Epithelial cell of proximal tubule (primary cell): ENCODE measurements around the gene RASL10A. TPM values are rescaled to one million over a fixed set of nuclear protein-coding genes. Genes with fewer than 3 reads are reported as not detected.

Source experiments
- DNase-seq: peaks from one replicate; pipeline ENCODE4 v3.0.0-alpha.2; 2011; ENCODE audit warnings: low read depth
- H3K4me3 ChIP-seq: 2 replicates; pipeline ENCODE4 v1.5.1; 2011; ENCODE audit warnings: low read depth, mild to moderate bottlenecking, low read length
- total RNA-seq: library from RNA; depleted of rRNA; stranded (reverse); fragments of >200 nt; gene quantifications from 2 replicates; pipeline ENCODE4 v1.2.3, GENCODE V29; 2015
- TF ChIP-seq, protein P1 (sequence below): conservative IDR thresholded peaks from 2 replicates; pipeline ENCODE4 v1.5.1; 2012; ENCODE audit warnings: low read depth, mild to moderate bottlenecking, low read length

RASL10A gene
- total RNA-seq, 1 donor from 2014 or later: 0.12 TPM

DNA sequence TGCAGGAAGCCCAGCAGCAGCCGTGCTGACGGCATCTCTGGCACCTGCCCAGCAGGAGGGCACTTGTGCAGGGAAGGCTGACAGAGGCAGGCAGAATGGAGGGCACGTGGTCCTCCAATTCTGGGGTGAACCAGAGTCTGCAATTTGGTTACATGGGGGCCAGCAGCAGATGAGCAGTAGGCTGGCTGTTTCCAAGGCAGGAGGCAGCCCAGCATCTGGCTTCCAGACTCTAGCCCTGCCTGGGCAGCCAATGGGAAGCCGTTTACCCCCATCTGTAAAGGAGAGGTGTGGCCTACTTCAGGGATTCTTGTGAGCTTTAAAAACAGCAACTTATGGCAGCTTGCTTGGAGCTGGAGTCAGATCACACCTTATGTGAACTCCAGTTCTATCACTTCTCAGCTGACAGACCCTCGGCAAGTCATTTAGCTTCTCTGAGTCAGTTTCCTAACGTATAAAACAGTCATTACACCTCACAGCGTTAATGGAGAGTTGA is 27.9 kb upstream of the RASL10A start:
- no peak for DNase-seq
- no peak overlapping the region for H3K4me3 ChIP-seq
- TF ChIP-seq, protein P1, sequence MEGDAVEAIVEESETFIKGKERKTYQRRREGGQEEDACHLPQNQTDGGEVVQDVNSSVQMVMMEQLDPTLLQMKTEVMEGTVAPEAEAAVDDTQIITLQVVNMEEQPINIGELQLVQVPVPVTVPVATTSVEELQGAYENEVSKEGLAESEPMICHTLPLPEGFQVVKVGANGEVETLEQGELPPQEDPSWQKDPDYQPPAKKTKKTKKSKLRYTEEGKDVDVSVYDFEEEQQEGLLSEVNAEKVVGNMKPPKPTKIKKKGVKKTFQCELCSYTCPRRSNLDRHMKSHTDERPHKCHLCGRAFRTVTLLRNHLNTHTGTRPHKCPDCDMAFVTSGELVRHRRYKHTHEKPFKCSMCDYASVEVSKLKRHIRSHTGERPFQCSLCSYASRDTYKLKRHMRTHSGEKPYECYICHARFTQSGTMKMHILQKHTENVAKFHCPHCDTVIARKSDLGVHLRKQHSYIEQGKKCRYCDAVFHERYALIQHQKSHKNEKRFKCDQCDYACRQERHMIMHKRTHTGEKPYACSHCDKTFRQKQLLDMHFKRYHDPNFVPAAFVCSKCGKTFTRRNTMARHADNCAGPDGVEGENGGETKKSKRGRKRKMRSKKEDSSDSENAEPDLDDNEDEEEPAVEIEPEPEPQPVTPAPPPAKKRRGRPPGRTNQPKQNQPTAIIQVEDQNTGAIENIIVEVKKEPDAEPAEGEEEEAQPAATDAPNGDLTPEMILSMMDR: no peak

DNA sequence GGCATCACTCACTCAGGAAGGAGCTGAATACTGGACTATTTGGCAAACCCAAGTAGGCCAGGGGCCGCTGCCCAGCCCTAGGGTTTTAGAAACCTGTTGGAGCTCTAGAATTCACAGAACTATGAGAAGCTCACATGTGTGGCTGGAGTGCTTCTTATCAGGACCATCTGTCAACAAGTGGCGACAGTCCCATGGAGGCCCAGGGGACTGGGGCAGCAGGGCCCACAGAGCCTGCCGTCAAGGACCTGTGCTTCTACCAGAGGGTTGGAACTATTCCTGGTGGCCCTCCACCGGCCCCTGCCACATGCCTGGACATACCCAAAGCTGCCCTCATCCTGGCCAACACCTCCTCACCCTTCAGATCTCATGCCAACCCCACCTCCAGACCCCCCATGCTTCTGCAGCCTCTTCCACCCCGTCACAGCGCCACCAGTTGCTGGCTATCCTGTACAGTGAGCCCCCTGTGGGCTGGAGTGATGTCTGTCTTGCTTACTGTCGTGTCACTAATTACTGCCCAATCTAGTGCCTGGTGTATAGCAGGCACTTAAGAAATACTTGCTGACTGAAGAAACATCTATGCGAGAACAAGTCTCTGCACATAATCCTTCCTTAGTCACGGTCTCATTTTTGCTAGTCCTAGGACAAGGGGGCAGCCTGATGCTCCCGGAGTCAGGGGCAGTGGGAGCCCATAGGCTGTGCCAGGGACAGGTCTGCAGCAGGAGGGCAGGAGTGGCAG is 27.2 kb upstream of the RASL10A start:
- no peak overlapping the region for H3K4me3 ChIP-seq
- TF ChIP-seq, protein P1: no peak
- no peak for DNase-seq

DNA sequence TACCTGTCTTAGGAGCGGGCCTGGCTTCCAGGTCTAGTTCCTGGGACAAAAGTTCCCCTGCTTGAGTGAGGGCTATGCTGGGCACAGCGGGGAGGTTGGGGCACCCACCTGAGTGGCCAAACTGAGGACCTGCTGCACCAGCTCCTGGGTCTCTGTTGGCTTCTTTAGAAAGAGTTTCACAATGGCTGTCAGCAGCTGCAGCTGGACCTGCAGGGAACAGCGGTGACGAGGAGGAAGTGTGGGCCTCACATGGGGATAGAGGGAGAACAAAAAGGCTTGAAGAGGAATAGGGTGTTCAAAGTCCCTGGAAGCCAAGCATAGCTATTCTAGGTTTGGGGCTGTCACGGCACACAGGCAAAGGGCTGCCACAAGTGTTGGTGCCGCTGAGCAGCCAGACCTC is 26.7 kb upstream of the RASL10A start:
- no peak for DNase-seq
- TF ChIP-seq, protein P1: no peak
- no peak overlapping the region for H3K4me3 ChIP-seq

DNA sequence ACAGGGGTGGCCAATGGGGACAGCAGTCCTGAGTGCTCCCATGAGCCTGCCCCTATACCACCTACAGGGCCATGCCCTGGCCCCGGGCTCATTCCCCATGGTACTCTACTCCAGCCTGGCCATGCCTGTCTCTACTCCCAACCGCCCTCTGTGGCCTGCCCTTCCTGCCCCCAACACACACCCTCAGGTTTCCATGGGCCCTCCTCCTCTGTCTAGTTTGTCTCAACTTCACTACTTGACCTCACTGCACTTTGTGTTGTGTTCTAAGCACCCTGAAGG is 26.3 kb upstream of the RASL10A start:
- no peak overlapping the region for H3K4me3 ChIP-seq
- DNase-seq: no peak

DNA sequence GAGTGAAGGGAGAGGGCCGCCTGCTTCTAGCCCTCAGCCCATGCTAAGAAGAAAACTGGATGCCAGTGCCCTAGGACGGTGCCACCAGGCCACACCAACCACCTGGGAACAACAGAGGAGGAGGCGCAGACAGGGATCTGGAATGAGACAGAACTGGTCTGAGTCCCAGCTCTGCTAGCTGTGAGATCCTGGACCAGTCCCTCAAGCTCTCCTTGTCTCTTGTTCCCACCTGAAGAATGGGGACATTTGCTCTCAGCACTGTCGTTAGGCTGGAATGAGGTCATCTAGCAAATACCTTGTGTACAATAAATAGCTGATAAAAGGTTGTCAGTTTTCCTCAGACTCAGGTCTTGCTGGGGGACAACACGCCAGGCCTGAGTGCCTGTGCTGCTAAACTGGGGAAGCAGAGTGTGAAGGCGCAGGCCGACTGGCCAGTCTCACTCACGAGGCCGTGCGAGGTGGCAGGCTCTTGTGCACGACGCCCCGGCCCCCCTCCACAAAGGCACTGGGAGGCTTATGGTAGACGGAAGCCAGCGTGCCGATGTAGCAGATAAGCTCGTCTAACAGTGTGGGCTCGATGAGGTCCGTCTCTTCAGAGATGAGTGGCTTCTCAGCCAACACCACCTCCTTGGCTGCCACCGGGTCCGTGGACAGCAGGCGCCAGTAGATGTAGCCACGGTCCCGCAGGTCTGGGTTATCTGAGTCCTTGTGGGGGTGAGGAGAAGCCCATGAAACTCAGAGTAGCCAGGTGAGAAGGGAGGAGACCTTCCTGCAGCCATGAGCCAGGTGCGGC is 25.8 kb upstream of the RASL10A start:
- TF ChIP-seq, protein P1: no peak
- no peak overlapping the region for H3K4me3 ChIP-seq
- DNase-seq: no peak

More for the DNA sequence above, 26.3 kb upstream of the RASL10A start:
- TF ChIP-seq, protein P1: no peak

DNA sequence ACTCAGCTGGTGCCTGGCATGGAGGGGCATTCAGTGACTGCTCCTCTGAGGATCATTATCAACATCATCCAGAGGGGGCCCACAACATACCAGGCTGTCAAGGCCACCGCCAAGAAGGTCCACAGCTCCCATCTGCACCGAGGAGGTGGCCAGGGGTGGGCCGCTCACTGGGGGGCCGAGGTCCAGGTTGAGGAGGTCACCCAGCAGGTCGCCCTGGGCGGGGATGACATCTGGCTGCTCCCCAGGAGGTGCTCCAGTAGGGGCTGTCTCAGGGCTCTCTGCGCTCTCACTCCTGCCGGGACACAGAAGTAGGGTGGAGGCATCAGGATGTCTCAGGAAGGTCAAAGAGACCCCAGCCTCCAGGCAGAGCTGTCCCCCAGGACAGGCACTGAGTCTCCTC is 25.1 kb upstream of the RASL10A start:
- TF ChIP-seq, protein P1: no peak
- DNase-seq: no peak
- no peak overlapping the region for H3K4me3 ChIP-seq
